B cell (primary cell): ENCODE results near the gene FMC1. TPM values are rescaled to one million over a fixed set of nuclear protein-coding genes. Genes with fewer than 3 reads are reported as not detected.

ENCODE experiments used
- ATAC-seq: fragments of 200-7000 bp; cut with Tn5 transposase; one replicate; pipeline ENCODE4 v1.10.0; 2021; ENCODE audit warnings: low read depth, mild to moderate bottlenecking, moderate number of reproducible peaks, moderate library complexity
- CTCF ChIA-PET: fragments of 350-600 bp; sonication (Branson Sonifier 250); formaldehyde crosslinking; loops from one replicate; lab custom pipeline; 2021; ENCODE audit warnings: antibody characterized with exemption, inconsistent platforms; lab: Charles Lee
- POLR2A ChIA-PET: fragments of 350-600 bp; sonication (Branson Sonifier 250); formaldehyde crosslinking; loops from one replicate; lab custom pipeline; 2021; ENCODE audit warnings: antibody characterized with exemption; lab: Charles Lee
- DNase-seq: peaks from one replicate; pipeline ENCODE4 v3.0.0; 2013
- H2AFZ ChIP-seq: 2 replicates; pipeline ENCODE4 v1.6.1; 2012; ENCODE audit warnings: mild to moderate bottlenecking, low read depth, low read length; ENCODE audit not compliant: insufficient read depth, poor library complexity, severe bottlenecking
- H3K27ac ChIP-seq, 2 donors: 1 replicate in 1 of 2; 2 replicates in 1 of 2; pipeline ENCODE4 v1.5.1; 2012 to 2013; ENCODE audit warnings: low read length in 2 of 2, mild to moderate bottlenecking in 2 of 2, moderate library complexity in 1 of 2
- H3K27me3 ChIP-seq, 4 experiments: fragments of 200-600 bp in 1 of 4; sonication (generic) in 1 of 4; replicated peaks in 1 of 4; 1 replicate in 2 of 4; 2 replicates in 2 of 4; pipeline versions ENCODE4 v1.6.1 to v1.7.0; 2013 to 2016; ENCODE audit warnings: low read length in 3 of 4, mild to moderate bottlenecking in 2 of 4, mixed read lengths in 1 of 4, moderate library complexity in 1 of 4; ENCODE audit not compliant: insufficient read depth in 4 of 4, control insufficient read depth in 3 of 4; ENCODE audit errors: control extremely low read depth in 1 of 4
- H3K36me3 ChIP-seq, 2 experiments: replicated peaks in 1 of 2; 1 replicate in 1 of 2; 2 replicates in 1 of 2; pipeline versions ENCODE4 v1.6.1 to v1.7.1; 2013; ENCODE audit warnings: low read length in 1 of 2; ENCODE audit not compliant: insufficient read depth in 2 of 2, control insufficient read depth in 1 of 2; ENCODE audit errors: control extremely low read depth in 1 of 2, extremely low read depth in 1 of 2
- H3K4me1 ChIP-seq, 2 donors: fragments of 200-600 bp in 1 of 2; sonication (generic) in 1 of 2; 1 replicate in 1 of 2; 2 replicates in 1 of 2; pipeline versions ENCODE4 v1.5.1 to v1.6.1; 2013 to 2017; ENCODE audit warnings: low read length in 2 of 2; ENCODE audit not compliant: control insufficient read depth in 2 of 2, insufficient read depth in 2 of 2
- H3K4me2 ChIP-seq: replicated peaks from 2 replicates; pipeline ENCODE3; 2012; ENCODE audit warnings: mild to moderate bottlenecking, low read depth, low read length; ENCODE audit not compliant: poor library complexity, severe bottlenecking
- H3K4me3 ChIP-seq, 5 experiments: fragments of 200-600 bp in 1 of 5; sonication (generic) in 1 of 5; 1 replicate in 3 of 5; 2 replicates in 2 of 5; pipeline versions ENCODE4 v1.5.1 to v1.7.0; 2011 to 2016; ENCODE audit warnings: low read length in 4 of 5, mild to moderate bottlenecking in 4 of 5, low read depth in 2 of 5, control low read depth in 1 of 5, moderate library complexity in 1 of 5; ENCODE audit not compliant: insufficient read depth in 1 of 5; ENCODE audit errors: control extremely low read depth in 1 of 5, extremely low read depth in 1 of 5
- H3K79me2 ChIP-seq: fragments of 200-600 bp; sonication (generic); one replicate; pipeline ENCODE4 v1.6.0; 2016; ENCODE audit warnings: low read length; ENCODE audit not compliant: control insufficient read depth, insufficient read depth
- H3K9ac ChIP-seq: fragments of 200-600 bp; sonication (generic); 2 replicates; pipeline ENCODE4 v1.6.1; 2017; ENCODE audit warnings: mild to moderate bottlenecking, low read length, moderate library complexity
- H3K9me3 ChIP-seq, 3 donors: one replicate each; pipeline versions ENCODE4 v1.6.1 to v1.7.1; 2013; ENCODE audit warnings: low read length in 2 of 3; ENCODE audit not compliant: control insufficient read depth in 2 of 3, insufficient read depth in 1 of 3; ENCODE audit errors: control extremely low read depth in 1 of 3
- H4K20me1 ChIP-seq: 2 replicates; pipeline ENCODE4 v1.6.0; 2012; ENCODE audit warnings: mild to moderate bottlenecking, low read length; ENCODE audit not compliant: insufficient read depth, control insufficient read depth, poor library complexity, severe bottlenecking
- H3K27ac Mint-ChIP-seq: one replicate; pipeline ENCODE4 v1.8.0; 2021; ENCODE audit warnings: mixed read lengths
- H3K27me3 Mint-ChIP-seq: one replicate; pipeline ENCODE4 v1.8.0; 2021; ENCODE audit warnings: mixed read lengths
- H3K4me1 Mint-ChIP-seq: one replicate; pipeline ENCODE4 v1.8.0; 2021; ENCODE audit warnings: mixed read lengths
- H3K4me3 Mint-ChIP-seq: one replicate; pipeline ENCODE4 v1.8.0; 2021; ENCODE audit warnings: mixed read lengths
- H3K9me3 Mint-ChIP-seq: one replicate; pipeline ENCODE4 v1.8.0; 2022; ENCODE audit warnings: mixed read lengths; ENCODE audit not compliant: insufficient read depth
- EZH2 ChIP-seq: IDR thresholded peaks from 2 replicates; pipeline ENCODE4 v1.6.1; 2012; ENCODE audit warnings: borderline replicate concordance, low read depth, mild to moderate bottlenecking, moderate library complexity, low read length; ENCODE audit not compliant: insufficient read depth, poor library complexity, severe bottlenecking
- WGBS: methylation state at CpG from one replicate; pipeline ENCODE4 v1.1.5; 2013; ENCODE audit warnings: missing lambda C conversion rate; ENCODE audit not compliant: insufficient coverage; 5-methylcytosine and 5-hydroxymethylcytosine counted together
- intact Hi-C: fragments of 100-400 bp; cut with micrococcal nuclease; formaldehyde crosslinking; loops from one replicate; pipeline ENCODE4 v1.10.0; 2022
- polyA plus RNA-seq: library from polyadenylated mRNA; depleted of rRNA; stranded (reverse); fragments of >200 nt; gene quantifications from 2 replicates; pipeline ENCODE4 v1.2.3, GENCODE V29; 2012
- total RNA-seq, 2 donors: library from RNA; stranded (reverse); fragments of 120-200 nt in 1 of 2; gene quantifications; 1 replicate in 1 of 2; 2 replicates in 1 of 2; pipeline versions ENCODE4 v1.2.3 to v1.2.4, GENCODE V29; 2013 to 2022
- TF ChIP-seq, protein P1 (sequence below): fragments of 200-600 bp; IDR thresholded peaks from one replicate; pipeline ENCODE4 v1.8.0; 2022; ENCODE audit warnings: antibody characterized with exemption, mild to moderate bottlenecking

FMC1 gene
- total and polyA plus RNA-seq, 2 donors (not counting 1 experiment from before 2014, with no cell fraction given), result 5.3 to 18.3 TPM

DNA sequence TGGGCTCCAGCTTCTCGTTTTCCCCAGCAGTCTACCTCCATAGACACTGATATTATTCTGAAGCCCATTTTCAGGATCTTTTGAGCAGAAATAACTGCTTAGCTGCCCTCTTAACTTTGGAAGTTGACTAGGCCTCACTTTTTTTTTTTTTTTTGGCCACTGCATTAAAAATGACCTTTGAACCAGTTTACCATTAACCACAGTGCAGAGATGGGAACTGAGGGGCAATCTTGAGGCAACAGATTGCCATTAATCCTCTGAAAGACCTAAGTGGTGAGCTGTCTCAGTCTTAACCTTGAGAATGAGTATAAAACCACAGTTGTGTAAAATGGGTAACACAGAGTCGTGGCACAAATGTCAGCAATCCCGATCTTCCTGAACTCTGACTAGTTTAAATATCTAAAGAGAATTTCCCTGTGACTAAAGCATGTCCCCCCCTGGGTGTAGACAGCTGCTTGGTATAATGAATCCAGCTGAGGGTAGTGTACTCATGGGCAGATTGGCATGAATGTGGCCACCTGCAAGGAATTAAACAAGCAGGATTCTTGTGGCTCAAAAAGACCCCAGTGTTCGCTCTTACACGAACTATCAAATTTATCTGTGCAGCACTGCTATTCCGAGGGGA lies 46.1 kb upstream of the FMC1 start:
- Mint-ChIP-seq H3K27me3 (no peaks in the 10 kb centered on the region), H3K4me3 (no peak overlapping the region), H3K27ac (no peak overlapping the region), H3K4me1 (no peaks in the 10 kb centered on the region), H3K9me3 (no peaks in the 10 kb centered on the region)
- no peaks in the 10 kb centered on the region for H3K27me3 ChIP-seq
- H2AFZ ChIP-seq, result no peak overlapping the region
- H3K79me2 ChIP-seq, result no peaks in the 10 kb centered on the region
- no peak for DNase-seq
- TF ChIP-seq EZH2, result no peak
- TF ChIP-seq, protein P1, sequence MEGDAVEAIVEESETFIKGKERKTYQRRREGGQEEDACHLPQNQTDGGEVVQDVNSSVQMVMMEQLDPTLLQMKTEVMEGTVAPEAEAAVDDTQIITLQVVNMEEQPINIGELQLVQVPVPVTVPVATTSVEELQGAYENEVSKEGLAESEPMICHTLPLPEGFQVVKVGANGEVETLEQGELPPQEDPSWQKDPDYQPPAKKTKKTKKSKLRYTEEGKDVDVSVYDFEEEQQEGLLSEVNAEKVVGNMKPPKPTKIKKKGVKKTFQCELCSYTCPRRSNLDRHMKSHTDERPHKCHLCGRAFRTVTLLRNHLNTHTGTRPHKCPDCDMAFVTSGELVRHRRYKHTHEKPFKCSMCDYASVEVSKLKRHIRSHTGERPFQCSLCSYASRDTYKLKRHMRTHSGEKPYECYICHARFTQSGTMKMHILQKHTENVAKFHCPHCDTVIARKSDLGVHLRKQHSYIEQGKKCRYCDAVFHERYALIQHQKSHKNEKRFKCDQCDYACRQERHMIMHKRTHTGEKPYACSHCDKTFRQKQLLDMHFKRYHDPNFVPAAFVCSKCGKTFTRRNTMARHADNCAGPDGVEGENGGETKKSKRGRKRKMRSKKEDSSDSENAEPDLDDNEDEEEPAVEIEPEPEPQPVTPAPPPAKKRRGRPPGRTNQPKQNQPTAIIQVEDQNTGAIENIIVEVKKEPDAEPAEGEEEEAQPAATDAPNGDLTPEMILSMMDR, result no peak
- CTCF ChIA-PET, result no interaction called here
- H3K9ac ChIP-seq, result no peak overlapping the region
- H3K4me2 ChIP-seq, result no peak overlapping the region
- H3K9me3 ChIP-seq, result no peaks in the 10 kb centered on the region
- intact Hi-C loops, result no loop called here
- no peak overlapping the region for H3K4me3 ChIP-seq
- no peak overlapping the region for H3K27ac ChIP-seq
- POLR2A ChIA-PET, result no interaction called here
- WGBS, result 100% methylated on average over 1 of the region's 6 CpGs
- no peaks in the 10 kb centered on the region for H3K4me1 ChIP-seq
- H3K36me3 ChIP-seq, result peaks cover 6 to 12% of the 10 kb centered on the region in 2 experiments
- ATAC-seq, result no peak
- H4K20me1 ChIP-seq, result no peaks in the 10 kb centered on the region

DNA sequence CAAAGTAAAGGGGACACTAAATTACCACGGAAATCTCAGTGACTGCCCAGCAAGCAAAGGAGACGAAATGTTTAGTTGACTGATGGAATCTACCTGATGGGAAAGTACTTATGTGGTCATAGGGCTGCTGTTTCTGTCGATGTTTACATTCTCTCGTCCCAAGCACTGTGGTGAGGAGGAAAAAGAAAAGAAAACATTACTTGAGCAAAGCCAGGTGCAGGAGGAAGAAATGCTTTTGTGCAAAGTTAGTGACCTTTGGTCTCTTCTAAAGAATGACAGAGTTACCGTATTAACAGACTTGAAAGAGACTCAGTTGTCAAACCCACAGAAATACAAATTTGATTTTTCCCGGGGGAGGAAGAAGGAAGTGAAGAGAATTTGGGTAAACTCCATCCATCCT lies 43.3 kb upstream of the FMC1 start:
- H3K27me3 ChIP-seq, result no peaks in the 10 kb centered on the region
- no peak overlapping the region for H3K27ac ChIP-seq
- H3K36me3 ChIP-seq, result peaks cover 6 to 12% of the 10 kb centered on the region in 2 experiments
- H3K27me3 Mint-ChIP-seq, result no peaks in the 10 kb centered on the region
- TF ChIP-seq, protein P1, result no peak
- no peak for TF ChIP-seq EZH2
- H3K27ac Mint-ChIP-seq, result no peak overlapping the region
- no peaks in the 10 kb centered on the region for H4K20me1 ChIP-seq
- ATAC-seq, result no peak
- H3K4me1 Mint-ChIP-seq, result no peaks in the 10 kb centered on the region
- 88% methylated on average over 4 of the region's 6 CpGs for WGBS
- ChIA-PET POLR2A (no interaction called here), CTCF (no interaction called here)
- no peaks in the 10 kb centered on the region for H3K79me2 ChIP-seq
- H3K4me3 Mint-ChIP-seq, result no peak overlapping the region
- H3K4me3 ChIP-seq, result no peak overlapping the region
- no peak overlapping the region for H2AFZ ChIP-seq
- DNase-seq, result no peak
- no peaks in the 10 kb centered on the region for H3K4me1 ChIP-seq
- no peaks in the 10 kb centered on the region for H3K9me3 Mint-ChIP-seq
- intact Hi-C loops, result no loop called here
- no peaks in the 10 kb centered on the region for H3K9me3 ChIP-seq
- no peak overlapping the region for H3K9ac ChIP-seq
- no peak overlapping the region for H3K4me2 ChIP-seq
